ENCODE results near the gene SPATA9.

- TF ChIP-seq RARB (CRISPR knock-in tag; IDR thresholded peaks at IDR 0.05) (no peak), ZNF70 (CRISPR knock-in tag; IDR thresholded peaks at IDR 0.05) (no peak), TCF4 (CRISPR knock-in tag; IDR thresholded peaks at IDR 0.05; ENCODE audit: borderline replicate concordance) (no peak), SNAI2 (CRISPR knock-in tag; IDR thresholded peaks at IDR 0.05) (no peak), ZNF8 (CRISPR knock-in tag; IDR thresholded peaks at IDR 0.05) (no peak), ZNF565 (CRISPR knock-in tag; conservative IDR thresholded peaks at IDR 0.05; ENCODE audit: low read depth) (no peak)
- TF ChIP-seq, protein P1, sequence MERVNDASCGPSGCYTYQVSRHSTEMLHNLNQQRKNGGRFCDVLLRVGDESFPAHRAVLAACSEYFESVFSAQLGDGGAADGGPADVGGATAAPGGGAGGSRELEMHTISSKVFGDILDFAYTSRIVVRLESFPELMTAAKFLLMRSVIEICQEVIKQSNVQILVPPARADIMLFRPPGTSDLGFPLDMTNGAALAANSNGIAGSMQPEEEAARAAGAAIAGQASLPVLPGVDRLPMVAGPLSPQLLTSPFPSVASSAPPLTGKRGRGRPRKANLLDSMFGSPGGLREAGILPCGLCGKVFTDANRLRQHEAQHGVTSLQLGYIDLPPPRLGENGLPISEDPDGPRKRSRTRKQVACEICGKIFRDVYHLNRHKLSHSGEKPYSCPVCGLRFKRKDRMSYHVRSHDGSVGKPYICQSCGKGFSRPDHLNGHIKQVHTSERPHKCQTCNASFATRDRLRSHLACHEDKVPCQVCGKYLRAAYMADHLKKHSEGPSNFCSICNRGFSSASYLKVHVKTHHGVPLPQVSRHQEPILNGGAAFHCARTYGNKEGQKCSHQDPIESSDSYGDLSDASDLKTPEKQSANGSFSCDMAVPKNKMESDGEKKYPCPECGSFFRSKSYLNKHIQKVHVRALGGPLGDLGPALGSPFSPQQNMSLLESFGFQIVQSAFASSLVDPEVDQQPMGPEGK (CRISPR knock-in tag; IDR thresholded peaks at IDR 0.05; ENCODE audit: borderline replicate concordance), result no peak
These were observed 33.5 kb downstream of the SPATA9 start for GRCh38 chr5:95649274-95649673.

All from SK-N-SH treated with all-trans-retinoic acid at 6 μM for 48 hours (cell line).